ENCODE measurements around the gene ANKRD13D.
A peak's percentile ranks its signal among the peaks of the same experiment; 100 is the strongest.

ANKRD13D gene

GRCh38 chr11:67289226-67289650 lies at the start of gene ANKRD13D:
Gene ANKRD13D (plus strand): TSS chr11:67289303. CDS start chr11:67289461, 158 bp downstream.
- peak in 4 of 51 donors; percentile 48 to 67 (median 61) for DNase-seq

- DNase-seq = peak; percentile 36 to 98 (median 94)
Observed at GRCh38 chr11:67239783-67240575, 49.1 kb upstream of the ANKRD13D start.

- DNase-seq = peak in 20 of 51 donors; percentile 9 to 56 (median 22)
Observed at GRCh38 chr11:67240576-67241389, 48.3 kb upstream of the ANKRD13D start.

- no peak for DNase-seq
Observed at GRCh38 chr11:67242548-67242947, 46.6 kb upstream of the ANKRD13D start.

- no peak for DNase-seq
Observed at GRCh38 chr11:67243051-67243450, 46.1 kb upstream of the ANKRD13D start.

- DNase-seq = no peak
Observed at GRCh38 chr11:67245046-67245445, 44.1 kb upstream of the ANKRD13D start.

- no peak for DNase-seq
Observed at GRCh38 chr11:67247946-67248550, 41.1 kb upstream of the ANKRD13D start.

- no peak for DNase-seq
Observed at GRCh38 chr11:67248653-67249052, 40.5 kb upstream of the ANKRD13D start.

- DNase-seq = no peak
Observed at GRCh38 chr11:67250059-67251043, 38.8 kb upstream of the ANKRD13D start.

- DNase-seq = no peak
Observed at GRCh38 chr11:67251841-67252240, 37.3 kb upstream of the ANKRD13D start.

GRCh38 chr11:67252831-67253239 lies 36.3 kb upstream of the ANKRD13D start:
- DNase-seq = peak in 12 of 51 donors; percentile 13 to 62 (median 46)

- no peak for DNase-seq
Observed at GRCh38 chr11:67253872-67254624, 35.1 kb upstream of the ANKRD13D start.

- no peak for DNase-seq
Observed at GRCh38 chr11:67254798-67255197, 34.3 kb upstream of the ANKRD13D start.

GRCh38 chr11:67255353-67255752 lies 33.8 kb upstream of the ANKRD13D start:
- DNase-seq = no peak

- DNase-seq = no peak
Observed at GRCh38 chr11:67255864-67256263, 33.2 kb upstream of the ANKRD13D start.

- DNase-seq = no peak
Observed at GRCh38 chr11:67256477-67257135, 32.5 kb upstream of the ANKRD13D start.

GRCh38 chr11:67260406-67260805 lies 28.7 kb upstream of the ANKRD13D start:
- no peak for DNase-seq

GRCh38 chr11:67260885-67261639 lies 28.0 kb upstream of the ANKRD13D start:
- peak in 41 of 51 donors; percentile 20 to 78 (median 53) for DNase-seq

- no peak for DNase-seq
Observed at GRCh38 chr11:67261640-67261945, 27.5 kb upstream of the ANKRD13D start.
